Natural killer cell (primary cell): ENCODE data around the gene FBLN1. TPM values are rescaled to one million over a fixed set of nuclear protein-coding genes. Genes with fewer than 3 reads are reported as not detected.
"Not testable (repeated sequence)": the region's sequence is repeated elsewhere in the genome, so short reads cannot be mapped to it uniquely, and the experiment has no call there.

Experiments
- ATAC-seq, 3 donors: fragments of 150-1000 bp in 2 of 3; fragments of 200-7000 bp in 1 of 3; cut with Tn5 transposase; 1 replicate in 1 of 3; 2 replicates in 2 of 3; pipeline ENCODE4 v1.10.0; 2021; ENCODE audit warnings: mild to moderate bottlenecking in 2 of 3, moderate library complexity in 2 of 3
- DNase-seq, 2 donors: peaks; one replicate each; pipeline versions ENCODE4 v3.0.0 to v3.0.0-alpha.2; 2013 to 2021; ENCODE audit warnings: mixed read lengths in 1 of 2
- H3K27ac ChIP-seq: one replicate; pipeline ENCODE4 v1.5.1; 2013; ENCODE audit warnings: mild to moderate bottlenecking, low read length
- H3K27me3 ChIP-seq: one replicate; pipeline ENCODE4 v1.6.1; 2013; ENCODE audit warnings: low read length; ENCODE audit not compliant: control insufficient read depth, insufficient read depth
- H3K36me3 ChIP-seq: one replicate; pipeline ENCODE4 v1.6.1; 2013; ENCODE audit warnings: low read length; ENCODE audit not compliant: control insufficient read depth, insufficient read depth
- H3K4me1 ChIP-seq: one replicate; pipeline ENCODE4 v1.6.1; 2013; ENCODE audit warnings: low read length; ENCODE audit not compliant: control insufficient read depth, insufficient read depth
- H3K4me3 ChIP-seq: one replicate; pipeline ENCODE4 v1.5.1; 2013; ENCODE audit warnings: low read length
- H3K9me3 ChIP-seq: one replicate; pipeline ENCODE4 v1.6.1; 2013; ENCODE audit warnings: low read length; ENCODE audit not compliant: control insufficient read depth, insufficient read depth
- H3K27ac Mint-ChIP-seq, 2 donors: one replicate each; pipeline ENCODE4 v1.8.0; 2022; ENCODE audit warnings: mild to moderate bottlenecking in 2 of 2, mixed read lengths in 2 of 2, moderate library complexity in 1 of 2
- H3K27me3 Mint-ChIP-seq, 2 donors: one replicate each; pipeline ENCODE4 v1.8.0; 2022; ENCODE audit warnings: low read depth in 2 of 2, mixed read lengths in 2 of 2
- H3K36me3 Mint-ChIP-seq: one replicate; pipeline ENCODE4 v1.8.0; 2022; ENCODE audit warnings: mixed read lengths
- H3K4me1 Mint-ChIP-seq, 2 donors: one replicate each; pipeline ENCODE4 v1.8.0; 2022; ENCODE audit warnings: mixed read lengths in 2 of 2
- H3K4me3 Mint-ChIP-seq: one replicate; pipeline ENCODE4 v1.8.0; 2022; ENCODE audit warnings: mild to moderate bottlenecking, moderate library complexity, mixed read lengths
- H3K9me3 Mint-ChIP-seq, 2 donors: one replicate each; pipeline ENCODE4 v1.8.0; 2022; ENCODE audit warnings: mixed read lengths in 2 of 2
- WGBS: methylation state at CpG from one replicate; pipeline ENCODE4 v1.1.7; 2013; ENCODE audit warnings: missing lambda C conversion rate; ENCODE audit not compliant: insufficient coverage; 5-methylcytosine and 5-hydroxymethylcytosine counted together
- intact Hi-C: fragments of 100-400 bp; cut with micrococcal nuclease; formaldehyde crosslinking; loops from one replicate; pipeline ENCODE4 v1.14.2; 2022
- total RNA-seq, 4 donors: library from RNA; stranded (reverse); fragments of 120-200 nt in 1 of 4; gene quantifications; one replicate each; pipeline versions ENCODE4 v1.2.3 to v1.2.4, GENCODE V29; 2013 to 2022
- TF ChIP-seq, protein P1 (sequence below): fragments of 200-600 bp; IDR thresholded peaks from one replicate; pipeline ENCODE4 v1.8.0; 2022; ENCODE audit warnings: antibody characterized with exemption

FBLN1 gene
- total RNA-seq, 3 donors from 2014 or later (not counting 1 experiment from before 2014, with no cell fraction given): 0.58 TPM; not detected in 2

DNA sequence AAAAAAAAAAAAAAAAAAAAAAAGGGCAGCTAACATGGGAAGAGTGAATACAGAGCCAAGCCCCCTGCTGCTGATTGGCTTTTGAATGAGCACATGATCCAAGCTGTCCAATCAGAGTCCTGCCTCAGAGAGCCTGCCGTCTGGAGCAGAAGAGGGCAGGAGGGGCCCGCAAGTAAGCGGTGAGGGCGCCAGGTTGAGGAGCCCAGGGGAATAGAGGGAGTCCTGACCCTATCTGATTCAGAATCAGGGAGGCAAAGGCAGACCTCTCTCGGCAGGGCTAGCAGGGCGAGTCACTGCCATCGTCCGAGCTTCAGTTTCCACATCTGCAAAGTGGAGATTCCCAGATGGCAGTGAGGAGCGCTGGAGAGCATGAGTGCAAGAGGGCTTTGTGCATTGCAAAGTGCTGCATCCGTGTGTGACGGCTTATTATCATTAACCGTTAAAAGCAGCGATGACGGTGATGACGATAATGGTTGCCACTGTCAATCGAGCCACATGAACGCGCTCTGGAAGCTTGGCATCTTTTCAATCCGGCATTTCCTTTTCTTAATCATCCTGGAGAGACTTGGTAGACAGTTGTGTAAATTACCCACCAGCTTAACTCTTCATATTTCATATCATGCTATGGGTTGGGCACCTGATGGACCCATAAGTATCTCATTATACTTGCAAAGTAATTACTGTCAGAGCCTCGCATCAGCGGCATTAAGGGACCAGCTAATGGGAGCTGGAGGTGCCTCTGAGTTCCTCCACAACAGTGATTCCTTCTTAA, 100.3 kb downstream of the FBLN1 start:
- ATAC-seq (no peak), DNase-seq (no peak)
- Histone ChIP-seq H3K4me3 (no peak overlapping the region), H3K27me3 (no peaks in the 10 kb centered on the region), H3K9me3 (no peaks in the 10 kb centered on the region), H3K27ac (no peak overlapping the region), H3K4me1 (peaks cover 1% of the 10 kb centered on the region), H3K36me3 (no peaks in the 10 kb centered on the region)
- no peak overlapping the region for H3K4me3 Mint-ChIP-seq
- WGBS: 89% methylated on average over 21 of the region's 21 CpGs
- intact Hi-C loops: loop anchor here (5.0 kb wide), 1 partner anchor 1329 kb away; no protein-coding TSS in a partner anchor
- H3K27me3 Mint-ChIP-seq: peaks cover 0 to 5% of the 10 kb centered on the region in 2 donors
- TF ChIP-seq, protein P1, sequence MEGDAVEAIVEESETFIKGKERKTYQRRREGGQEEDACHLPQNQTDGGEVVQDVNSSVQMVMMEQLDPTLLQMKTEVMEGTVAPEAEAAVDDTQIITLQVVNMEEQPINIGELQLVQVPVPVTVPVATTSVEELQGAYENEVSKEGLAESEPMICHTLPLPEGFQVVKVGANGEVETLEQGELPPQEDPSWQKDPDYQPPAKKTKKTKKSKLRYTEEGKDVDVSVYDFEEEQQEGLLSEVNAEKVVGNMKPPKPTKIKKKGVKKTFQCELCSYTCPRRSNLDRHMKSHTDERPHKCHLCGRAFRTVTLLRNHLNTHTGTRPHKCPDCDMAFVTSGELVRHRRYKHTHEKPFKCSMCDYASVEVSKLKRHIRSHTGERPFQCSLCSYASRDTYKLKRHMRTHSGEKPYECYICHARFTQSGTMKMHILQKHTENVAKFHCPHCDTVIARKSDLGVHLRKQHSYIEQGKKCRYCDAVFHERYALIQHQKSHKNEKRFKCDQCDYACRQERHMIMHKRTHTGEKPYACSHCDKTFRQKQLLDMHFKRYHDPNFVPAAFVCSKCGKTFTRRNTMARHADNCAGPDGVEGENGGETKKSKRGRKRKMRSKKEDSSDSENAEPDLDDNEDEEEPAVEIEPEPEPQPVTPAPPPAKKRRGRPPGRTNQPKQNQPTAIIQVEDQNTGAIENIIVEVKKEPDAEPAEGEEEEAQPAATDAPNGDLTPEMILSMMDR: no peak
- H3K27ac Mint-ChIP-seq: no peak overlapping the region
- no peaks in the 10 kb centered on the region for H3K36me3 Mint-ChIP-seq
- no peaks in the 10 kb centered on the region for H3K9me3 Mint-ChIP-seq
- H3K4me1 Mint-ChIP-seq: peaks cover 4 to 5% of the 10 kb centered on the region in 2 donors

DNA sequence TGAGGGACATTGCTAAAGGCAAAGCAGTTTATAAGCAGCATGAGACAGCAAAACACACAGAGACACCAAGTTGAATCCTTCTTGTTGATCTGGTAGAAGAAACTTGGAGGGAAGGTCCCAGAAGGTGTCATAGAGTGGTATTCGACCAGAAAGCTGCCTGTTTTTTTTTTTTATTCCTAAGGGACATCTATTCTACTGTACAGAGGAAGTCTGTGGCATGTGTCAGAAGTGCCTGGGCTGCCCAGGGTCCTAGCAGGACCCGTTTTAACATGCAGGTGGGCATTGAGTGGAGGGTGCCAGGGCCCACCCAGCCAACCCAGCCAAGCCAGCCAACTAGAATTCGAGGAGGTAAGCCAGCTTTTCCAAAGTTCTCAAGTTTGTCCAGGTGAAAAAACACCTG, 100.9 kb downstream of the FBLN1 start:
- H3K4me3 ChIP-seq: no peak overlapping the region
- no peaks in the 10 kb centered on the region for H3K36me3 ChIP-seq
- ATAC-seq (no peak), DNase-seq (no peak)
- H3K9me3 ChIP-seq: no peaks in the 10 kb centered on the region
- Mint-ChIP-seq H3K27me3 (peaks cover 0 to 5% of the 10 kb centered on the region in 2 donors), H3K36me3 (no peaks in the 10 kb centered on the region), H3K4me3 (no peak overlapping the region), H3K9me3 (no peaks in the 10 kb centered on the region), H3K4me1 (peaks cover 8 to 10% of the 10 kb centered on the region in 2 donors), H3K27ac (no peak overlapping the region)
- no peaks in the 10 kb centered on the region for H3K27me3 ChIP-seq
- intact Hi-C loops: loop anchor here (5.0 kb wide), 1 partner anchor 1329 kb away; no protein-coding TSS in a partner anchor
- H3K4me1 ChIP-seq: peaks cover 7% of the 10 kb centered on the region
- TF ChIP-seq, protein P1: no peak
- no peak overlapping the region for H3K27ac ChIP-seq
- 45% methylated on average over 2 of the region's 3 CpGs for WGBS

DNA sequence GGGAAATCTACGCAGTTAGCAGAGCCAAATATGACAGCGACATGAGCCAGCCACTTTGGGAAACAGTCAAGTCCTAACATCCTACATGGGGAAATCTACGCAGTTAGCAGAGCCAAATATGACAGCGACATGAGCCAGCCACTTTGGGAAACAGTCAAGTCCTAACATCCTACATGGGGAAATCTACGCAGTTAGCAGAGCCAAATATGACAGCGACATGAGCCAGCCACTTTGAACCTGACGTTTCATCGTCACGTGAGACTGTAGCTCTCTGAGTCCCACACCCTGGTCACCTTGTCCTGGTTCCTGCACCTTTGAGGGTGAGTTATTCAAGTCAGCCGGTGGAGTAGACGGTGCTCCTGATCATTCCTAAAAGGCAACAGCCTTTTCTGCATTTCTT, 105.4 kb downstream of the FBLN1 start:
- H3K4me3 Mint-ChIP-seq, H3K27me3 Mint-ChIP-seq, H3K36me3 ChIP-seq, H3K4me3 ChIP-seq, H3K27ac ChIP-seq, H3K9me3 ChIP-seq, intact Hi-C loops, H3K9me3 Mint-ChIP-seq, DNase-seq, ATAC-seq, H3K36me3 Mint-ChIP-seq, H3K27me3 ChIP-seq: not testable (repeated sequence)
- peaks cover 19 to 22% of the 10 kb centered on the region in 2 donors for H3K4me1 Mint-ChIP-seq
- WGBS: 94% methylated on average over 7 of the region's 11 CpGs
- H3K27ac Mint-ChIP-seq: peak overlapping the region in 1 of 2 donors; percentile 93
- H3K4me1 ChIP-seq: peaks cover 22% of the 10 kb centered on the region

DNA sequence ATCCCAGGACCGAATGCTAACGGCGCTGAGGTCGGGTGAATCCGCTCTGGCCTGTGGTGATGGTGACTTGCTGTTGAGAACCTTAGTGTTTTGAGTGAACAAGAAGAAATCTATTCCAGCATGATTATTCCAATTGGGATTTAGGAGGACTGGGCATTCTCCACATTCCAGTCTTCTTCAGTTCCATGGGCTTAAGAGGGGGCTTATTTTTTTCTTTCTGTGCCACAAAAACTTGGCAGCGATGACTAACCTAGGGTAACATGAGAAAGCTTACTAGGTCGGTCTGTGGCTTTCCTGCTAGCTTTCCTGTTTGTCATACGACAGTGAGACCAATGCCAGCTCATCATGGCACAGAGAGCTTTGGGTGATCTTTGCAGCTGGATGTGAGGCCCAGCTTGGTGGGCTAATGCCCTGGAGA, 106.1 kb downstream of the FBLN1 start:
- Mint-ChIP-seq H3K4me1 (peaks cover 19 to 22% of the 10 kb centered on the region in 2 donors), H3K36me3 (no peaks in the 10 kb centered on the region), H3K27me3 (peaks cover 0 to 2% of the 10 kb centered on the region in 2 donors), H3K4me3 (peak overlapping the region; percentile 63), H3K27ac (peak overlapping the region; percentile 78 to 93), H3K9me3 (no peaks in the 10 kb centered on the region)
- DNase-seq (peak in 1 of 2 donors; percentile 49), ATAC-seq (peak; percentile 68 to 75 (median 71))
- Histone ChIP-seq H3K27ac (peak overlapping the region; percentile 51), H3K27me3 (no peaks in the 10 kb centered on the region), H3K4me3 (no peak overlapping the region), H3K4me1 (peaks cover 27% of the 10 kb centered on the region), H3K9me3 (no peaks in the 10 kb centered on the region), H3K36me3 (no peaks in the 10 kb centered on the region)
- intact Hi-C loops: no loop called here
- TF ChIP-seq, protein P1: no peak
- 35% methylated on average over 8 of the region's 8 CpGs for WGBS
